ENCODE measurements around the gene FBXL20. TPM values are rescaled to one million over a fixed set of nuclear protein-coding genes. Genes with fewer than 3 reads are reported as not detected.

Gene FBXL20
- total RNA-seq, 1 donor from 2014 or later = 13.8 TPM

DNA sequence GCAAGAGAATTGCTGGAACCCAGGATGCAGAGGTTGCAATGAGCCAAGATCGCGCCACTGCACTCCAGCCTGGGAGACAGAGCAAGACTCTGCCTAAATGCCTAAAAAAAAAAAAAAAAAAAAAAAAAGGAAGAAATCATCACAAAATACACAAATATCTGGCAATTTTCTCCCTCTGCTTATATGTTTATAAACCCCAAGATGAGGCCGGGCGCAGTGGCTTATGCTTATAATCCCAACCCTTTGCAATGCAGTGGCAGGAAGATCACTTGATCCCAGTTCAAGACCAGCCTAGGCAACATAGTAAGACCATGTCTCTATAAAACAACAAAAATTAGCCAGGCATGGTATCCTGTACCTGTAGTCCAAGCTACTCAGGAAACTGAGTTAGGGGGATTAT is 28.2 kb upstream of the FBXL20 start:
- Mint-ChIP-seq H3K4me3 (no peak overlapping the region), H3K36me3 (ENCODE audit: low read depth) (peaks cover 11% of the 10 kb centered on the region), H3K27ac (ENCODE audit: unreplicated experiment) (no peak overlapping the region), H3K9me3 (no peaks in the 10 kb centered on the region), H3K4me1 (no peaks in the 10 kb centered on the region), H3K27me3 (ENCODE audit: low read depth) (no peaks in the 10 kb centered on the region)
- TF ChIP-seq, protein P1, sequence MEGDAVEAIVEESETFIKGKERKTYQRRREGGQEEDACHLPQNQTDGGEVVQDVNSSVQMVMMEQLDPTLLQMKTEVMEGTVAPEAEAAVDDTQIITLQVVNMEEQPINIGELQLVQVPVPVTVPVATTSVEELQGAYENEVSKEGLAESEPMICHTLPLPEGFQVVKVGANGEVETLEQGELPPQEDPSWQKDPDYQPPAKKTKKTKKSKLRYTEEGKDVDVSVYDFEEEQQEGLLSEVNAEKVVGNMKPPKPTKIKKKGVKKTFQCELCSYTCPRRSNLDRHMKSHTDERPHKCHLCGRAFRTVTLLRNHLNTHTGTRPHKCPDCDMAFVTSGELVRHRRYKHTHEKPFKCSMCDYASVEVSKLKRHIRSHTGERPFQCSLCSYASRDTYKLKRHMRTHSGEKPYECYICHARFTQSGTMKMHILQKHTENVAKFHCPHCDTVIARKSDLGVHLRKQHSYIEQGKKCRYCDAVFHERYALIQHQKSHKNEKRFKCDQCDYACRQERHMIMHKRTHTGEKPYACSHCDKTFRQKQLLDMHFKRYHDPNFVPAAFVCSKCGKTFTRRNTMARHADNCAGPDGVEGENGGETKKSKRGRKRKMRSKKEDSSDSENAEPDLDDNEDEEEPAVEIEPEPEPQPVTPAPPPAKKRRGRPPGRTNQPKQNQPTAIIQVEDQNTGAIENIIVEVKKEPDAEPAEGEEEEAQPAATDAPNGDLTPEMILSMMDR (conservative IDR thresholded peaks at IDR 0.05) = no peak
- DNase-seq (ENCODE audit: low read depth, low spot score) = no peak

DNA sequence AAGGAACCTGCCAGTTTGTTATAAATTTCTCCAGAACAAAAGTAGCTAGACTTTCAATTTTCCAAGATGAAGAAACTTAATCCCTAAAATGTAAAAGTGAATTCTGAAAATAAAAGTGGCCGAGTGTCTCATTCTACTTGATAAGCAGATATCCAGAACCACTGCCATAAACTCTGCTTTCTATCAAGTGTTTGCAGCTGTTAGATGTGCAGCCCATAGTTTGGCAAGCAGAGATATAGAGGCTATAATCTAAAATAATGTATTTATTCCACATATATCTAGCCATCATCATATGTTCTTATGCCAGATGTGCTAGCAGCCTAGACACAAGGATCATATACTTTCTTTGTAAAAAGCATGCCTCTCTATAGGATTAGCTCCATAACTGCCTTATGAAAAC is 14.7 kb upstream of the FBXL20 start:
- Mint-ChIP-seq H3K36me3 (ENCODE audit: low read depth) (peaks cover 12% of the 10 kb centered on the region), H3K27ac (ENCODE audit: unreplicated experiment) (no peak overlapping the region), H3K9me3 (no peaks in the 10 kb centered on the region), H3K27me3 (ENCODE audit: low read depth) (no peaks in the 10 kb centered on the region), H3K4me3 (no peak overlapping the region), H3K4me1 (no peaks in the 10 kb centered on the region)
- no peak for DNase-seq (ENCODE audit: low read depth, low spot score)
- TF ChIP-seq, protein P1 (conservative IDR thresholded peaks at IDR 0.05) = no peak

DNA sequence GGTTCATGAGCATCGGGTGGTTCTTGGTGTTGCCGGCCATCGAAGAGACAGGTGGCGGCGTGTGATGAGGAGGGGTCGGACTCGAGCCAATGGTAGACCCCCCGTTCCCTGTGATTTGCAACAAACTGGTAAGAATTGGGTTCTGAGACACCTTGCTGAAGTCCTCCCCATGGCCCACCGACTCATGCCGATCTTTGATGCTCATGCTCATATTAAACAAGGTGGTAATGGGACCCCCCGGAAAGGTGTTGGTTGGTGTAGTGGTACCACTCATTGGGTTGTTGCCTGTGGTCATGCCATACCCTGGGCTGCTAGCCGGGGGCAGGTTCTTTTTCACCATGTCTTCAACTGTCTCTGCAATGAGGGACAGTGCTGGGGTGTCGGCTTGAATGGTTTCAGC is 8.9 kb upstream of the FBXL20 start:
- Mint-ChIP-seq H3K36me3 (ENCODE audit: low read depth) (peaks cover 23% of the 10 kb centered on the region), H3K4me1 (no peaks in the 10 kb centered on the region), H3K4me3 (no peak overlapping the region), H3K9me3 (no peaks in the 10 kb centered on the region), H3K27ac (ENCODE audit: unreplicated experiment) (no peak overlapping the region), H3K27me3 (ENCODE audit: low read depth) (no peaks in the 10 kb centered on the region)
- no peak for DNase-seq (ENCODE audit: low read depth, low spot score)
- TF ChIP-seq, protein P1 (conservative IDR thresholded peaks at IDR 0.05) = no peak

DNA sequence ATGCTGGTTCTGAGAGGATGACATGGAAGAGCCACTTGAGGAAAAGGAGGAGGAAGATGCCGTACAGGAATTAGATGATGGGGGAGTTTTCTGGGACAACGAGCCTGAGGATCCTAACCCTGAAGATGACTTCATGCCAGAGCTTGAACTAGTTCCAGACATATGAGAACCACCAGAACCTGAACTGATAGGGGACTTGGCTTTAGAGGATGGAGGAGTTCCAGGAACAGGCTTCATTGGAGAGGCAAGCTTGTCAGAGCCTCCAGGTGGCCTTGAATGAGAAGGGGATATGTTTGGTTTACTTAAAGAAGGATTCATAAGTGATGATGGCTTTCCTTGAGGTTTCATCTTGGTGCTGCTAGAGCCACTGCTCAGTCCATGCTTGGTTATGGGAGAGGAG is 6.9 kb upstream of the FBXL20 start:
- Mint-ChIP-seq H3K27me3 (ENCODE audit: low read depth) (no peaks in the 10 kb centered on the region), H3K9me3 (no peaks in the 10 kb centered on the region), H3K4me3 (no peak overlapping the region), H3K4me1 (no peaks in the 10 kb centered on the region), H3K36me3 (ENCODE audit: low read depth) (peaks cover 18% of the 10 kb centered on the region), H3K27ac (ENCODE audit: unreplicated experiment) (no peak overlapping the region)
- TF ChIP-seq, protein P1 (conservative IDR thresholded peaks at IDR 0.05) = no peak
- DNase-seq (ENCODE audit: low read depth, low spot score) = no peak

DNA sequence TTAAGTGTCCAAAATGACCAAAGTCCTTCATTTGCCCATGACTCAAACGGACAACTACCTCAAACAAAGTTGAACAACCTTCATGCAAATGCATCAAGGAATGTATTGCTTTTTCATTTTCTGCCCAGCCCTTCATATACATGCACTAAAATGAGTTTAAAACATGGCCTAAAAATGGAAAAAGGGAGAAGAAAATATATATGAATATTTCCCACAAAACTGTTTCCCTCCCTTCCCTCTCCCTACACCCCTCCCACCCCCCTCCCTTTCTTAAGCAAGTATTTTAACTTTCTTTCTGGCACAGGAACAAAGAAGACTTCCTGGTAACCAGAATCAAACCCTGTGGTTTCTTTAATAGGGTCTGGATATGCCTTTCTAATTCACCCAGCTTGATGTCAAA is 5.5 kb upstream of the FBXL20 start:
- Mint-ChIP-seq H3K27me3 (ENCODE audit: low read depth) (no peaks in the 10 kb centered on the region), H3K36me3 (ENCODE audit: low read depth) (peaks cover 18% of the 10 kb centered on the region), H3K27ac (ENCODE audit: unreplicated experiment) (no peak overlapping the region), H3K4me1 (peaks cover 7% of the 10 kb centered on the region), H3K4me3 (no peak overlapping the region), H3K9me3 (no peaks in the 10 kb centered on the region)
- no peak for DNase-seq (ENCODE audit: low read depth, low spot score)
- TF ChIP-seq, protein P1 (conservative IDR thresholded peaks at IDR 0.05) = no peak

DNA sequence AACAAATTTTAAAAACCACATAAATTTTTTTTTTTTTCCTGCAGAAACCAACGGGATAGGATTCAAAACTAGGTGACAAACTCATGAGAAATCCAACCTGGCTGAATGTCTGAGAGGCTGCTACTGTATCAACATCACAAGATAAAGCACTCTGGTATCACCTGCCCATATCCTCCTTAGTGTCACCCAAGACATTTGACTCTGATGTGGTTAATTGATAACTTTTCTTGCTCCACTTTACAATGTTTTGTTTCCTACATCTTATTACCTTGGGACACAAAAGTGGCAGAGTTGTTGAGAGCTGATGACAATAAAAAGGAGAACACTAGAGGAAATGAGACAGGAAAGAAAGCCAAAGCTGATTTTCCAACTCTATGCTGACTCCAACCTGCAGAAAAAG is 4.0 kb upstream of the FBXL20 start:
- DNase-seq (ENCODE audit: low read depth, low spot score) = no peak
- Mint-ChIP-seq H3K36me3 (ENCODE audit: low read depth) (peaks cover 16% of the 10 kb centered on the region), H3K9me3 (no peaks in the 10 kb centered on the region), H3K27ac (ENCODE audit: unreplicated experiment) (no peak overlapping the region), H3K4me3 (peak overlapping the region; percentile 44), H3K27me3 (ENCODE audit: low read depth) (peaks cover 4% of the 10 kb centered on the region), H3K4me1 (peaks cover 11% of the 10 kb centered on the region)
- TF ChIP-seq, protein P1 (conservative IDR thresholded peaks at IDR 0.05) = no peak

Measured in neural crest cell (in vitro differentiated cells).